Measurements from ENCODE around the gene DDX3X.

GRCh38 chrX:41301438-41301824 lies 32.5 kb upstream of the DDX3X start:
- TF ChIP-seq CTCF (IDR thresholded peaks at IDR 0.05; ENCODE audit: poor library complexity, severe bottlenecking), result no peak
- TF ChIP-seq RAD21 (conservative IDR thresholded peaks at IDR 0.05), result no peak
- no peak for TF ChIP-seq REST (IDR thresholded peaks at IDR 0.05; ENCODE audit: borderline replicate concordance)
- no peak for TF ChIP-seq EP300 (conservative IDR thresholded peaks at IDR 0.05; ENCODE audit: poor library complexity, severe bottlenecking)
